ENCODE measurements around the gene AOPEP. TPM values are rescaled to one million over a fixed set of nuclear protein-coding genes. Genes with fewer than 3 reads are reported as not detected.
A peak's percentile ranks its signal among the peaks of the same experiment; 100 is the strongest.
"Not testable (repeated sequence)": the region's sequence is repeated elsewhere in the genome, so short reads cannot be mapped to it uniquely, and the experiment has no call there.

AOPEP gene
- total RNA-seq, 1 donor from 2014 or later, result 213 TPM

- peak; percentile 44 for DNase-seq (ENCODE audit: low read depth)
These were observed 85.8 kb downstream of the AOPEP start for GRCh38 chr9:94812343-94812742.

- DNase-seq (ENCODE audit: low read depth), result no peak
These were observed 86.9 kb downstream of the AOPEP start for GRCh38 chr9:94813379-94813778.

GRCh38 chr9:94817291-94818177 lies 91.0 kb downstream of the AOPEP start:
- DNase-seq (ENCODE audit: low read depth), result peak; percentile 23

- DNase-seq (ENCODE audit: low read depth), result no peak
These were observed 91.7 kb downstream of the AOPEP start for GRCh38 chr9:94818178-94818541.

GRCh38 chr9:94819161-94819687 lies 92.7 kb downstream of the AOPEP start:
- DNase-seq (ENCODE audit: low read depth), result peak; percentile 79

- no peak for DNase-seq (ENCODE audit: low read depth)
These were observed 94.8 kb downstream of the AOPEP start for GRCh38 chr9:94821098-94821887.

GRCh38 chr9:94822273-94822672 lies 95.8 kb downstream of the AOPEP start:
- peak; percentile 49 for DNase-seq (ENCODE audit: low read depth)

GRCh38 chr9:94823710-94824109 lies 97.2 kb downstream of the AOPEP start:
- no peak for DNase-seq (ENCODE audit: low read depth)

GRCh38 chr9:94824411-94824810 lies 97.9 kb downstream of the AOPEP start:
- no peak for DNase-seq (ENCODE audit: low read depth)

- DNase-seq (ENCODE audit: low read depth), result no peak
These were observed 98.6 kb downstream of the AOPEP start for GRCh38 chr9:94824913-94825610.

- DNase-seq (ENCODE audit: low read depth), result no peak
These were observed 99.1 kb downstream of the AOPEP start for GRCh38 chr9:94825611-94825958.

GRCh38 chr9:94826044-94826443 lies 99.5 kb downstream of the AOPEP start:
- no peak for DNase-seq (ENCODE audit: low read depth)

GRCh38 chr9:94826644-94827410 lies 100.3 kb downstream of the AOPEP start:
- DNase-seq (ENCODE audit: low read depth), result no peak

- peak; percentile 67 for DNase-seq (ENCODE audit: low read depth)
These were observed 101.2 kb downstream of the AOPEP start for GRCh38 chr9:94827584-94828304.

GRCh38 chr9:94829380-94830070 lies 103.0 kb downstream of the AOPEP start:
- peak; percentile 82 for DNase-seq (ENCODE audit: low read depth)

- not testable (repeated sequence) for DNase-seq (ENCODE audit: low read depth)
These were observed 103.6 kb downstream of the AOPEP start for GRCh38 chr9:94830071-94830604.

- no peak for DNase-seq (ENCODE audit: low read depth)
These were observed 107.3 kb downstream of the AOPEP start for GRCh38 chr9:94833802-94834201.

- DNase-seq (ENCODE audit: low read depth), result no peak
These were observed 110.9 kb downstream of the AOPEP start for GRCh38 chr9:94837404-94837803.

GRCh38 chr9:94839398-94839797 lies 112.9 kb downstream of the AOPEP start:
- no peak for DNase-seq (ENCODE audit: low read depth)
